ENCODE results near the gene FER1L5. TPM values are rescaled to one million over a fixed set of nuclear protein-coding genes. Genes with fewer than 3 reads are reported as not detected.
A peak's percentile ranks its signal among the peaks of the same experiment; 100 is the strongest.
"Not testable (repeated sequence)": the region's sequence is repeated elsewhere in the genome, so short reads cannot be mapped to it uniquely, and the experiment has no call there.

Gene FER1L5
- total and polyA plus RNA-seq, 8 donors, result 0.29 to 1.1 (median 0.79) TPM

GRCh38 chr2:96665083-96665569 lies 22.6 kb downstream of the FER1L5 start:
- H3K27me3 ChIP-seq, result no peaks in the 10 kb centered on the region
- intact Hi-C loops (cut with DNase I), result no loop called here
- DNase-seq, result peak in 3 of 4 donors; percentile 11 to 64 (median 62)
- peaks cover 7 to 17% of the 10 kb centered on the region in 2 donors for H3K4me1 ChIP-seq
- H3K4me3 ChIP-seq, result no peak overlapping the region
- H3K27ac ChIP-seq, result peak overlapping the region; percentile 65 to 66
- TF ChIP-seq CTCF (IDR thresholded peaks at IDR 0.05), result no peak
- H3K9me3 ChIP-seq, result peaks cover 0 to 5% of the 10 kb centered on the region in 2 donors
- no peaks in the 10 kb centered on the region for H3K36me3 ChIP-seq
- ATAC-seq, result peak; percentile 87

- ATAC-seq; H3K9me3 ChIP-seq; H3K27me3 ChIP-seq; DNase-seq; H3K36me3 ChIP-seq; H3K4me3 ChIP-seq; intact Hi-C loops (cut with DNase I): not testable (repeated sequence)
- H3K27ac ChIP-seq, result peak overlapping the region; percentile 65 to 66
- peaks cover 7 to 17% of the 10 kb centered on the region in 2 donors for H3K4me1 ChIP-seq
Observed at GRCh38 chr2:96665717-96666116, 23.2 kb downstream of the FER1L5 start.

- peaks cover 7 to 17% of the 10 kb centered on the region in 2 donors for H3K4me1 ChIP-seq
- no peak for TF ChIP-seq CTCF (IDR thresholded peaks at IDR 0.05)
- no peak overlapping the region for H3K4me3 ChIP-seq
- H3K9me3 ChIP-seq, result peaks cover 0 to 5% of the 10 kb centered on the region in 2 donors
- intact Hi-C loops (cut with DNase I), result no loop called here
- DNase-seq, result no peak
- H3K36me3 ChIP-seq, result no peaks in the 10 kb centered on the region
- no peak for ATAC-seq
- no peak overlapping the region for H3K27ac ChIP-seq
- no peaks in the 10 kb centered on the region for H3K27me3 ChIP-seq
Observed at GRCh38 chr2:96668771-96669170, 26.2 kb downstream of the FER1L5 start.

GRCh38 chr2:96669539-96670215 lies 27.1 kb downstream of the FER1L5 start:
- no peak overlapping the region for H3K4me3 ChIP-seq
- DNase-seq, result no peak
- H3K27ac ChIP-seq, result no peak overlapping the region
- H3K4me1 ChIP-seq, result peaks cover 7 to 14% of the 10 kb centered on the region in 2 donors
- no peaks in the 10 kb centered on the region for H3K27me3 ChIP-seq
- no peak for ATAC-seq
- intact Hi-C loops (cut with DNase I), result no loop called here
- TF ChIP-seq CTCF (IDR thresholded peaks at IDR 0.05), result no peak
- H3K36me3 ChIP-seq, result no peaks in the 10 kb centered on the region
- no peaks in the 10 kb centered on the region for H3K9me3 ChIP-seq

GRCh38 chr2:96679848-96680247 lies 37.3 kb downstream of the FER1L5 start:
- H3K9me3 ChIP-seq, result no peaks in the 10 kb centered on the region
- no peak for TF ChIP-seq CTCF (IDR thresholded peaks at IDR 0.05)
- H3K4me1 ChIP-seq, result peaks cover 0 to 4% of the 10 kb centered on the region in 2 donors
- ATAC-seq (peak; percentile 72), DNase-seq (no peak)
- H3K27ac ChIP-seq, result peak overlapping the region in 1 of 2 donors; percentile 37
- no peak overlapping the region for H3K4me3 ChIP-seq
- H3K27me3 ChIP-seq, result no peaks in the 10 kb centered on the region
- no peaks in the 10 kb centered on the region for H3K36me3 ChIP-seq
- intact Hi-C loops (cut with DNase I), result no loop called here
